ENCODE measurements around the gene LMOD2. TPM values are rescaled to one million over a fixed set of nuclear protein-coding genes. Genes with fewer than 3 reads are reported as not detected.
A peak's percentile ranks its signal among the peaks of the same experiment; 100 is the strongest.
"Not testable (repeated sequence)": the region's sequence is repeated elsewhere in the genome, so short reads cannot be mapped to it uniquely, and the experiment has no call there.

The LMOD2 gene
- total and polyA plus RNA-seq, 8 donors: 0.08 TPM; not detected in 7

DNA sequence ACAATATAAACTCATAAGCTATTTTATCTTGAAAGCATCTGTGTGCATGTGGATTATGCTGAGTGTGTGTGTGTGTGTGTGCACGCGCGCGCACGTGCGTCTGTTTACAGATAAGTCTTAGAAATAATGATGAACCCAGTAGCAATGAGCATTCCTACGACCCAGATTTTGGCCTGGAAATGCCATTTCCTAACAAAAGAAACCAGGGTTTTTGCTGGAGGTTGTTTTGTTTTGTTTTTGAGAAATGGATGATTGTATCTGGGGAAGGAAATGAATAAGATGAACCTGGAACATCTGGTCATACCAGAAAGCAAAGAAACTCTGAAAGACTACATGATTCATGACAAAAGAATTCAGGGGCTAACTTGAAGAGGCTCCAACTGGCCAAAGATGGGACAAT, 22.1 kb upstream of the LMOD2 start:
- Histone ChIP-seq H3K4me1 (no peaks in the 10 kb centered on the region), H3K4me3 (no peak overlapping the region), H3K27me3 (no peaks in the 10 kb centered on the region), H3K27ac (no peak overlapping the region), H3K36me3 (no peaks in the 10 kb centered on the region), H3K9me3 (no peaks in the 10 kb centered on the region)
- TF ChIP-seq, protein P1, sequence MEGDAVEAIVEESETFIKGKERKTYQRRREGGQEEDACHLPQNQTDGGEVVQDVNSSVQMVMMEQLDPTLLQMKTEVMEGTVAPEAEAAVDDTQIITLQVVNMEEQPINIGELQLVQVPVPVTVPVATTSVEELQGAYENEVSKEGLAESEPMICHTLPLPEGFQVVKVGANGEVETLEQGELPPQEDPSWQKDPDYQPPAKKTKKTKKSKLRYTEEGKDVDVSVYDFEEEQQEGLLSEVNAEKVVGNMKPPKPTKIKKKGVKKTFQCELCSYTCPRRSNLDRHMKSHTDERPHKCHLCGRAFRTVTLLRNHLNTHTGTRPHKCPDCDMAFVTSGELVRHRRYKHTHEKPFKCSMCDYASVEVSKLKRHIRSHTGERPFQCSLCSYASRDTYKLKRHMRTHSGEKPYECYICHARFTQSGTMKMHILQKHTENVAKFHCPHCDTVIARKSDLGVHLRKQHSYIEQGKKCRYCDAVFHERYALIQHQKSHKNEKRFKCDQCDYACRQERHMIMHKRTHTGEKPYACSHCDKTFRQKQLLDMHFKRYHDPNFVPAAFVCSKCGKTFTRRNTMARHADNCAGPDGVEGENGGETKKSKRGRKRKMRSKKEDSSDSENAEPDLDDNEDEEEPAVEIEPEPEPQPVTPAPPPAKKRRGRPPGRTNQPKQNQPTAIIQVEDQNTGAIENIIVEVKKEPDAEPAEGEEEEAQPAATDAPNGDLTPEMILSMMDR (IDR thresholded peaks at IDR 0.05): no peak
- intact Hi-C loops (cut with DNase I): no loop called here
- ATAC-seq (no peak), DNase-seq (no peak)

DNA sequence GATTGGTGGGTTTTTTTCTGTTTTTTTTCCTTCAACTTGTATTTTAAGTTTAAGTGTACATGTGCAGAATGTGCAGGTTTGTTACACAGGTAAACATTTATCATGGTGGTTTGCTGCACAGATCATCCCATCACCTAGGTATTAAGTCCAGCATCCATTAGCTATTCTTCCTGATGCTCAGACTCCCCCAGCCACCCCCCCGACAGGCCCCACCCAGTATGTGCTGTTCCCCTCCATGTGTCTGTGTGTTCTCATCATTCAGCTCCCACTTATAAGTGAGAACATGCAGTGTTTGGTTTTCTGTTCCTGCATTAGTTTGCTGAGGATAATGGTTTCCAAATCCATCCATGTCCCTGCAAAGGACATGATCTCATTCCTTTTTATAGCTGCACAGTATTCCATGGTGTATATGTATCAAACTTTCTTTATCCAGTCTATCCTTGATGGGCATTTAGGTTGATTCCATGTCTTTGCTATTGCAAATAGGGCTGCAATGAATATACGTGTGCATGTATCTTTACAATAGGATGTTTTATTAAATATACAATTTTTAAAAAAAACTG, 21.6 kb upstream of the LMOD2 start:
- ATAC-seq; H3K27me3 ChIP-seq; DNase-seq; H3K9me3 ChIP-seq; H3K36me3 ChIP-seq; H3K4me3 ChIP-seq; intact Hi-C loops (cut with DNase I); H3K4me1 ChIP-seq; H3K27ac ChIP-seq: not testable (repeated sequence)

DNA sequence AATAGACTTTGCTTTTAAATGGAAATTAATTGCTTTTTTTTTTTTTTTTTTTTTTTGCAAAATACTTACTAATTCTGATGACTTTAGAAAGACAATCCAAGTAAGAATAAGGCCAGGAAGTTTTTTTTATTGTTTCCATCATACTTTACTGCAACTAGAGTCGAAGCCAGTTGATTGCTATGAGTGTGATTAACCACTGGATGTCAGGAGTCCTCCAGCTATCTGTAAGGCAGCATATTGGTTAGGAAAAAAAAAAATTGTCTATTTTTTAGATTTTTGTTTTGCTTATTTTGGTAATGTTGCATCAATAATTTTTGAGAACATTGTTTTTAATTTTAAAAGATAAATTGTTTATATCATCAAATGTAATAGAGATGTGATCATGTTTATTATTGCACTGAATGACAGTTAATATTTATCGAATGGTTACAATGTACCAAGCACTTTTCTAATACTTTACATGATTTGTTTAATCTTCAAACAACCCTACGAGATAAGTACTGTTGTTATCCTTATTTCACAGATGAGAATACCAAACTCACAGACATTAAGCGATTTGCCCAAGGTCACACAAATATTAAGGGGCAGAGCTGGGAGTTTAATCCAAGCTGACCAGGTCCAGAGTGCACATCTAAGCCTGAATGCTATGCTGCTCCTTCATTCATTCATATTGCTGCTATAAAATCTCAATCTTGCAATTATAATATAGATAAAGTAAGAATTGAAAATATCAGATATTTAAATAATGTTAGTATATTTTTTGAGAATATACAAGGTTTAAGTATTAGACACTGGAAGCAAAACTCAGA, 19.9 kb upstream of the LMOD2 start:
- Histone ChIP-seq H3K27me3 (no peaks in the 10 kb centered on the region), H3K4me1 (no peaks in the 10 kb centered on the region), H3K4me3 (no peak overlapping the region), H3K9me3 (no peaks in the 10 kb centered on the region), H3K27ac (no peak overlapping the region), H3K36me3 (no peaks in the 10 kb centered on the region)
- peak in 1 of 4 donors; percentile 40 for DNase-seq
- intact Hi-C loops (cut with DNase I): no loop called here
- peak; percentile 53 for ATAC-seq
- TF ChIP-seq, protein P1 (IDR thresholded peaks at IDR 0.05): peak in 1 of 2 donors; percentile 26

DNA sequence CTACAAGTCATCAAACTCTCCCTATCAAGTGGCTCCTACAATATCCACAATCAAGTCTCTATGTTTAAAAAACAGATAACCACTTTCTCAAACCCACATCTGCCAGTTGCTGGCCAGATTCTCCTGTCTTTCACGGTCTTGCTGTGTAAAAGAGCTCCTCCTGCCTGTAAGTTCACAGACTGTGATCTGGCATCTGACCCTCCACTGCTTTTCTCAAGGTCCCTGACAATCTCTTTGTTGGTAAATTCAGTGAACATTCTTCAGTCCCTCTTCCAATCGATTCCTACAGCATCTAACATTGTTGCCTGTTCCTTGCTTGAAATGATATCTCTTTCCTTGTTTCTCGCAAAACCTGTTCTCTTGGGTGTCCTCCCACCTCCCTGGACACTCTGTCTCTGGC, 18.5 kb upstream of the LMOD2 start:
- Histone ChIP-seq H3K27me3 (no peaks in the 10 kb centered on the region), H3K27ac (no peak overlapping the region), H3K36me3 (no peaks in the 10 kb centered on the region), H3K9me3 (no peaks in the 10 kb centered on the region), H3K4me3 (no peak overlapping the region), H3K4me1 (no peaks in the 10 kb centered on the region)
- DNase-seq (no peak), ATAC-seq (no peak)
- TF ChIP-seq, protein P1 (IDR thresholded peaks at IDR 0.05): no peak
- intact Hi-C loops (cut with DNase I): no loop called here

DNA sequence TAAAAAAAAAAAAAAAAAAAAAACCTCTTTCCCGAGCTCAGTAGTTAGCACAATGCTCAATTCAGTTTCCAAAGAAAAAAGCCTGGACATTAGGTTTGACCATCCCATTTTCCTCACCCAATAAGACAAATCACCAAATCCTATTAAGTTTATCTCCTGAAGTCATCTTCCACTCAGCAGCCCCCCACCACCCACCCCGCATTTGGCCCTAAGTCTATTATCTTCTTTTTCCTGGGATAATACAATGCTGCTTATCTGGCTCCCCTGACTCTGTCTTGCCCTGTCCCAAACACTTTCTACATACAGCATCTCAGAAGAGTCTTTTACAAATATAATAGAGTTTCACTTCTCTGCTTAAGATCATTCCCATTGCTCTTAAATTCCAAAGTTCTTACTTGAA, 17.8 kb upstream of the LMOD2 start:
- H3K36me3 ChIP-seq: no peaks in the 10 kb centered on the region
- intact Hi-C loops (cut with DNase I): no loop called here

More for the DNA sequence above, 17.8 kb upstream of the LMOD2 start:
- Histone ChIP-seq H3K9me3 (no peaks in the 10 kb centered on the region), H3K4me1 (no peaks in the 10 kb centered on the region), H3K27me3 (no peaks in the 10 kb centered on the region), H3K4me3 (no peak overlapping the region), H3K27ac (no peak overlapping the region)
- ATAC-seq: no peak
- TF ChIP-seq, protein P1 (IDR thresholded peaks at IDR 0.05): no peak
- no peak for DNase-seq
